D721Med (cell line): ENCODE data around the gene FAM118A.

Experiments used
- DNase-seq: peaks from one replicate; pipeline ENCODE4 v3.0.0; 2011; ENCODE audit warnings: low spot score; ENCODE audit not compliant: insufficient read length
- FAIRE-seq: peaks from 2 replicates; lab custom pipeline; 2011; peaks lifted over from hg19 to GRCh38; lab: Jason Lieb, UNC
- CTCF ChIP-seq: IDR thresholded peaks from 2 replicates; pipeline ENCODE4 v1.5.1; 2012; ENCODE audit warnings: mild to moderate bottlenecking, control low read depth; ENCODE audit not compliant: insufficient read depth; ENCODE audit errors: missing control alignments

The FAM118A gene

DNA sequence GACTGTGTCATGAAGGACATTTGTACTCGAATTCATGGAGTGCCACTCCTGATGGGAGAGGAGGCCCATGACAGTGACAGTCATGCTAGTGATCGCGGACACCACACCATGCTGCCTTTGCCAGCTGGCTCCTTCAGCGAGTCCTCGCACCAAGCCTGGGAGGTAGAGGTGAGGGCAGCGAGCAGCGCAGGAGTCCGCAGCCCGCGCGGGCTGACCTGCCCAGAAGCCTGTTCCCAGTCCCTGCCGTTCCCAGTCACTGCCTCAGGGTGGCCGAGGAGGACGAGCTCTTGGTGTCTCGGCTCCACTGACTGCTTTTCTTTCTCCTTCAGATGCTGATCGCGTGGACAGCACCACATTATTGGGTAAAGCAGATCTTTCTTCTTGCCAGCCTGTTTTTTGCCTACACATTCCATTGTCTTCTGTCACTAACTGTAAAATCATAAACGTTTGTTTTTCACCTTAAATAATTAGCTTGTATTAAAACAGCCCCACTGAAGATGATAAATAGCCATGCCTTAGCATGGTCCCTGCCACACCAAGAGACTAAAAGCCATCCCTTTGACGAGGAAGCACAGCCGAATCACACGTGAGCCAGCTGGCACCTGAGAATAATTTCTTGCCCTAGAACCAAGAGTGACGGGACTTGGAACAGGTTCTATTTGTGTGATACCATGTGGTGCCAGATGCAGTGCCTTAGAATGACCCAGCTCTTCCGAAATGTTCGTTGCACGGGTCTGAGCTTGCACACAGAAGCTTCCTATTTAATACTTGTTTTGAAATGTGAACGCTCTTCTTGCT, 25.5 kb downstream of the FAM118A start:
- no peak for DNase-seq
- FAIRE-seq = no peak
- TF ChIP-seq CTCF = no peak

DNA sequence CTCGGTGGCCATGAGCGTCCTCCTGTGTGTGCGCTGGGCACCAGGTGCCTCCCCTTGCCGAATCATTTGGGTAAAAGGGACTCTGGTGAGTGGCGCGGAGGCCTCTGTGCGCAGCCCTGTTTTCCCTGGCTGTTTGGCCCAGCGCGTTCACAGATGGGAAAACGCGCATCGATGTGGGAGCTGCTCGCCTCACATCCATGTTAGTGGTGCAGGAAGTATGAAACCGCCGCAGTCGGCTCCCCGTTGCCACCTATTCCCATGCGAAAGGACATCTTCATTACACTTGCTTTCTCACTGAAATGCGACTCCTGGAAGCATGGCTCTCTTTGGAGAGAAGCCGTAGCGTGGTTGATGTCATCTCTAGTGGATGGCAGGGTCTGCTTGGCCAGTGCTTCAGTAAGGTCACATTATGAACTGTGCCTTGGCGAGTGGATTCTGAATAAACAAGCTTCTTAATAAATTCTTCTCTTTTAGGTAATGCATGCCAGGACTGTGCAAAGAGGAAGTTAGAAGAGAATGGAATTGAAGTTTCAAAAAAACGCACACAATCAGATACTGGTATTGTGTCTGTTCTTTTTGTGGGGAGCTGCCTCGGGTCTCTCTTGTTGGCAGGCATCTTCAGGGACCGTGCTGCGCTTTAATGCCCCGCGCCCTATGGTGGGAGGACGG, 26.3 kb downstream of the FAM118A start:
- no peak for DNase-seq
- FAIRE-seq = no peak
- no peak for TF ChIP-seq CTCF

DNA sequence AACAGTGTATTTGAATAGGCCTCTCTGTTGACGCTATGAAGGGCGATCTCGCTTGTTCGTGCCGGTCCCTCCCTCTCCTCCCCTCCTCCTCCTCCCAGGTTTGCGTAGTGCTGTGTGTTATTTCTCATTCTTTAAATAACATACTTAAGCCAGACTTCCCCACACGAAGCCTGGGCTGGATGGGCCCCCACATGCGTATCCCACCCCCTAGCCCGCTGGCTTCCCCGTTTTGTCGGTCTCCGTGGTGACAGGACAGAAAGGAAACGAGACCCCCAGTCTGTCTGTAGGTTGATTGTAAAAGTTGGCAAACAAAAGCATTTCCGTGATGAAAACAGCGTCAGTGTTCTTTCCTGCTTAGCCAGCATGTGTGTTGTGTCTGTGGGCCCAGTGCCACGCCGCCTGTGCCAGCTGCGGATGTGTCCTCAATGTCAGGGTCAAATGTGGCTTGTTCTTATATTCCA, 27.3 kb downstream of the FAM118A start:
- no peak for TF ChIP-seq CTCF
- FAIRE-seq = no peak
- DNase-seq = no peak

GRCh38 chr22:45337536-45337935, 27.8 kb downstream of the FAM118A start:
- no peak for TF ChIP-seq CTCF
- no peak for DNase-seq
- no peak for FAIRE-seq

DNA sequence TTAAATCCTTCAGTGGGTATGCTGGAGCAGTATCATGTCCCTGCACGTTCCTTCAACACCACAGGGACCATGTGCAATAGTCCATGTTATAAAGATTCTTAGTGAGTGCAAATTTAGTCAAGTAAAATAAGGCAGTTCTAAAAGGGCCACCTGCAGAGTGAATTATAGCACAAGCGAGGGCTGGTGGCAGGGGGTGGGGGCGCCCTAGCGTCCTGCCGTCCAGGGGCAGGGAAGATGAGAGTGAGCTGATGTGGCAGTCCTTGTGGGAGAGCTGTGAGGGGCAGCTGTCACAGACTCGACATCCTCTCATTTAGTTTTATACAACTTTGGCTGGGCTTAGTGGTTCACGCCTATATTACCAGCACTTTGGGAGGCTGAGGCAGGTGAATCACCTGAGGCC, 29.1 kb downstream of the FAM118A start:
- DNase-seq = no peak
- no peak for FAIRE-seq
- no peak for TF ChIP-seq CTCF

DNA sequence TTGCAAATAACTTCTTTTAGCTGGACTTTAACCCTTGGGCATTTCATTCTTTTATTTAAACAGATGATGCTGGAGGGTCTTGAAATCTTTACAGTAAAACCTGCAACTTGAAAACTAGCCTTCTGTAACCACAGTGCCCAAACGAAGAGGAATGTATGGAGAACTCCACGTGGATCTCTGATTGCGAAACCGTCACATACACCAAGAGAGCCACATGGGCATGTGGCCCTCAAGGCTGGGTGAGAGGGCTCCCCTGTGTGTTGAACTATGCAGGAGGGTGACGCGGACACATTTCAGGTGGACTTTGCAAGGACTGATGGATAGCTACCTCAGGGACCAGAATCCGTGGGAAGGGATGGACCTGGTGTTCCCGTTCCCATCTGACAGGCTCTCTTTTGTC, 30.6 kb downstream of the FAM118A start:
- DNase-seq = no peak
- no peak for TF ChIP-seq CTCF
- FAIRE-seq = no peak

DNA sequence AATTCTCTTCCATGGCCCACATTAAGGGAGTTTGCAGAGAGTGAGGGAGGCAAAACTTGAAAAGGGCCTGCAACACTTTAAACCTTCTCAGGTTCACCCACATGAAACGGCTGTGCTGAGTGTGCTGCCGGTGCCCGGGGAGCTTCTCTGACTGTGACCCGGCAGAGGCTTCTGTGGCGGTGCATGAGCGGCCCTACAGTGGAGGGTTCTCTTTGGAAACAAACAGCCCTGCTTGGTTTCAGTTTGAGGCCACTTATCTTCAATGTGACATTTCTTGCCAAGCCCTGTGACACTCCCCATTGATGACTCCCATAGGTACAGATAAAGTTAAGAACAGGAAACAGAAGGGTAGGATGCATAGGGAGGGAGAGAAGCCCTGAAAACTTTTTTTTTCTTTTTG, 31.8 kb downstream of the FAM118A start:
- FAIRE-seq (no peak), DNase-seq (no peak)
- no peak for TF ChIP-seq CTCF
